MM.1S (cell line): ENCODE results near the gene CNTNAP2.

ENCODE experiments used
- DNase-seq: peaks from one replicate; pipeline ENCODE4 v3.0.0-alpha.2; 2015
- H2AFZ ChIP-seq: fragments of 300-600 bp; sonication (generic); 2 replicates; pipeline ENCODE4 v1.6.0; 2016; ENCODE audit warnings: antibody characterized with exemption, low read length
- H3F3A ChIP-seq: fragments of 300-600 bp; sonication (generic); 2 replicates; pipeline ENCODE4 v1.6.1; 2016; ENCODE audit warnings: mild to moderate bottlenecking, antibody characterized with exemption, low read length, moderate library complexity, mixed read lengths; ENCODE audit not compliant: insufficient read depth
- H3K27ac ChIP-seq: fragments of 300-600 bp; sonication (generic); 2 replicates; pipeline ENCODE4 v1.5.1; 2016; ENCODE audit warnings: mild to moderate bottlenecking, low read length
- H3K27me3 ChIP-seq: fragments of 300-600 bp; sonication (generic); replicated peaks from 2 replicates; pipeline ENCODE4 v1.6.0; 2016; ENCODE audit warnings: low read length; ENCODE audit not compliant: insufficient read depth
- H3K36me3 ChIP-seq: fragments of 300-600 bp; sonication (generic); replicated peaks from 2 replicates; pipeline ENCODE4 v1.6.1; 2016; ENCODE audit warnings: mild to moderate bottlenecking, low read length, mixed read lengths; ENCODE audit not compliant: insufficient read depth
- H3K4me1 ChIP-seq: fragments of 300-600 bp; sonication (generic); 2 replicates; pipeline ENCODE4 v1.6.1; 2016; ENCODE audit warnings: low read length, mixed read lengths
- H3K4me2 ChIP-seq: fragments of 300-600 bp; sonication (generic); 2 replicates; pipeline ENCODE4 v1.6.0; 2016; ENCODE audit warnings: low read depth, low read length
- H3K4me3 ChIP-seq: fragments of 300-600 bp; sonication (generic); 2 replicates; pipeline ENCODE4 v1.5.1; 2016; ENCODE audit warnings: low read length, mixed read lengths
- H3K79me2 ChIP-seq: fragments of 300-600 bp; sonication (generic); 2 replicates; pipeline ENCODE4 v1.6.1; 2016; ENCODE audit warnings: mixed run types, low read length, mixed read lengths
- H3K9ac ChIP-seq: fragments of 300-600 bp; sonication (generic); 2 replicates; pipeline ENCODE4 v1.6.1; 2016; ENCODE audit warnings: low read length, mixed read lengths
- H3K9me2 ChIP-seq: fragments of 300-600 bp; sonication (generic); replicated peaks from 2 replicates; pipeline ENCODE4 v1.6.1; 2016; ENCODE audit warnings: mild to moderate bottlenecking, low read length, mixed read lengths; ENCODE audit not compliant: insufficient read depth
- H3K9me3 ChIP-seq: fragments of 300-600 bp; sonication (generic); replicated peaks from 2 replicates; pipeline ENCODE4 v1.6.1; 2016; ENCODE audit warnings: mild to moderate bottlenecking, low read length, mixed read lengths; ENCODE audit not compliant: insufficient read depth
- H4K20me1 ChIP-seq: fragments of 300-600 bp; sonication (generic); 2 replicates; pipeline ENCODE4 v1.6.1; 2016; ENCODE audit warnings: mild to moderate bottlenecking, low read length, moderate library complexity, mixed read lengths; ENCODE audit not compliant: insufficient read depth
- CTCF ChIP-seq: fragments of 300-600 bp; sonication (generic); IDR thresholded peaks from 2 replicates; pipeline ENCODE4 v1.5.1; 2016; ENCODE audit warnings: antibody characterized with exemption, low read length, mixed read lengths
- EZH2 ChIP-seq: fragments of 300-600 bp; sonication (generic); optimal IDR thresholded peaks from 2 replicates; pipeline ENCODE3; 2017; ENCODE audit warnings: low read depth, mild to moderate bottlenecking, antibody characterized with exemption, low read length, mixed read lengths
- EZH2phosphoT487 ChIP-seq: fragments of 300-600 bp; sonication (generic); IDR thresholded peaks from 2 replicates; pipeline ENCODE4 v1.6.1; 2018; ENCODE audit warnings: antibody characterized with exemption, low read length

Gene CNTNAP2

GRCh38 chr7:146844405-146844804 lies 727.8 kb downstream of the CNTNAP2 start:
- no peaks in the 10 kb centered on the region for H3K79me2 ChIP-seq
- H4K20me1 ChIP-seq = no peaks in the 10 kb centered on the region
- H3K4me3 ChIP-seq = no peak overlapping the region
- H3F3A ChIP-seq = no peaks in the 10 kb centered on the region
- no peaks in the 10 kb centered on the region for H3K9me2 ChIP-seq
- TF ChIP-seq EZH2phosphoT487 (no peak), CTCF (no peak), EZH2 (no peak)
- no peak overlapping the region for H2AFZ ChIP-seq
- no peaks in the 10 kb centered on the region for H3K9me3 ChIP-seq
- no peak overlapping the region for H3K4me2 ChIP-seq
- H3K4me1 ChIP-seq = no peaks in the 10 kb centered on the region
- H3K27me3 ChIP-seq = no peaks in the 10 kb centered on the region
- no peak overlapping the region for H3K27ac ChIP-seq
- no peak for DNase-seq
- no peak overlapping the region for H3K9ac ChIP-seq
- H3K36me3 ChIP-seq = no peaks in the 10 kb centered on the region

GRCh38 chr7:146858690-146859089 lies 742.1 kb downstream of the CNTNAP2 start:
- Histone ChIP-seq H4K20me1 (no peaks in the 10 kb centered on the region), H3F3A (no peaks in the 10 kb centered on the region), H3K4me3 (no peak overlapping the region), H3K9me3 (no peaks in the 10 kb centered on the region), H3K9me2 (no peaks in the 10 kb centered on the region), H3K79me2 (no peaks in the 10 kb centered on the region), H2AFZ (no peak overlapping the region), H3K4me1 (no peaks in the 10 kb centered on the region), H3K36me3 (no peaks in the 10 kb centered on the region), H3K27me3 (no peaks in the 10 kb centered on the region), H3K27ac (no peak overlapping the region), H3K9ac (no peak overlapping the region), H3K4me2 (no peak overlapping the region)
- no peak for TF ChIP-seq EZH2
- TF ChIP-seq CTCF = no peak
- TF ChIP-seq EZH2phosphoT487 = no peak
- DNase-seq = no peak

- Histone ChIP-seq H3K4me2 (no peak overlapping the region), H3F3A (no peaks in the 10 kb centered on the region), H3K79me2 (no peaks in the 10 kb centered on the region), H3K9me3 (no peaks in the 10 kb centered on the region), H2AFZ (no peak overlapping the region), H3K9ac (no peak overlapping the region), H3K36me3 (no peaks in the 10 kb centered on the region), H3K4me3 (no peak overlapping the region), H3K4me1 (no peaks in the 10 kb centered on the region), H4K20me1 (no peaks in the 10 kb centered on the region), H3K27me3 (no peaks in the 10 kb centered on the region), H3K27ac (no peak overlapping the region), H3K9me2 (no peaks in the 10 kb centered on the region)
- no peak for TF ChIP-seq EZH2phosphoT487
- no peak for TF ChIP-seq EZH2
- TF ChIP-seq CTCF = no peak
- DNase-seq = no peak
These were observed 745.1 kb downstream of the CNTNAP2 start for GRCh38 chr7:146861701-146862100.
